ENCODE measurements around the gene PRR23E. TPM values are rescaled to one million over a fixed set of nuclear protein-coding genes. Genes with fewer than 3 reads are reported as not detected.

Gene PRR23E
- polyA plus RNA-seq, 1 of the 3 experiments (the other 2 are of a cell fraction), result not detected

GRCh38 chr3:127170814-127171213 lies 22.1 kb upstream of the PRR23E start:
- peak; percentile 80 for DNase-seq
- H3K4me2 ChIP-seq, result peak overlapping the region; percentile 71
- 0 out of 2 replicates have a peak, but pooled peaks have one; percentile 54 for TF ChIP-seq MAX (IDR thresholded peaks at IDR 0.05; ENCODE audit: low read depth)
- TF ChIP-seq RAD21 (IDR thresholded peaks at IDR 0.05; ENCODE audit: low read length), result peak; percentile 49
- TF ChIP-seq TCF12 (IDR thresholded peaks at IDR 0.05), result peak; percentile 83
- TF ChIP-seq RCOR1 (IDR thresholded peaks at IDR 0.05; ENCODE audit: low read length), result peak; percentile 38; the same call in 1 of the 2 replicates
- no peak for TF ChIP-seq FOXM1 (IDR thresholded peaks at IDR 0.05; ENCODE audit: low read depth)
- TF ChIP-seq ELF1 (IDR thresholded peaks at IDR 0.05), result no peak
- peak; percentile 88 for TF ChIP-seq NFIC (IDR thresholded peaks at IDR 0.05; ENCODE audit: borderline replicate concordance)
- peak; percentile 58 for TF ChIP-seq CHD2 (IDR thresholded peaks at IDR 0.05; ENCODE audit: low read length, partially characterized antibody)
- TF ChIP-seq POLR2AphosphoS5 (IDR thresholded peaks at IDR 0.05; ENCODE audit: low read depth, low read length), result peak; percentile 29; the same call in 1 of the 2 replicates
- peak; percentile 28; the same call in 1 of the 2 replicates for TF ChIP-seq SMC3 (IDR thresholded peaks at IDR 0.05; ENCODE audit: low read depth, low read length)
- TF ChIP-seq JUND (IDR thresholded peaks at IDR 0.05), result no peak; the same call in 1 of the 2 replicates
- TF ChIP-seq MEF2A (IDR thresholded peaks at IDR 0.05; ENCODE audit: borderline replicate concordance, low read depth), result no peak
- peak; percentile 53 to 76; a peak in 2 of 4 replicates for TF ChIP-seq EP300 (IDR thresholded peaks at IDR 0.05; ENCODE audit: borderline replicate concordance in 1 of 2, low read depth in 1 of 2, low read length in 1 of 2)
- peak; percentile 49; the same call in 1 of the 2 replicates for TF ChIP-seq PBX3 (IDR thresholded peaks at IDR 0.05)
- 0 out of 2 replicates have a peak, but pooled peaks have one; percentile 34 for TF ChIP-seq REST (IDR thresholded peaks at IDR 0.05; ENCODE audit: low read depth, low read length)
- peak; percentile 43; the same call in 1 of the 2 replicates for TF ChIP-seq FOSL2 (IDR thresholded peaks at IDR 0.05; ENCODE audit: borderline replicate concordance, low read depth)
- TF ChIP-seq CTCF (IDR thresholded peaks at IDR 0.05), result peak; percentile 41
- TF ChIP-seq TAF1 (IDR thresholded peaks at IDR 0.05; ENCODE audit: borderline replicate concordance, low read depth, low read length), result peak; percentile 28; the same call in 1 of the 2 replicates
- TF ChIP-seq IRF3 (IDR thresholded peaks at IDR 0.05; ENCODE audit: low read depth, low read length), result no peak
- 54% methylated on average over 2 of the region's 7 CpGs for WGBS (ENCODE audit: low lambda C conversion rate)
- peaks cover 10% of the 10 kb centered on the region for H3F3A ChIP-seq (replicated peaks; ENCODE audit: insufficient read depth)
- ChIA-PET POLR2A (interaction anchor here (0.7 to 1.6 kb wide), 2 partner anchors 35 to 134 kb away, joined by 3 to 5 read pairs; no protein-coding TSS in a partner anchor), CTCF (interaction anchor here (0.6 to 5.3 kb wide), 14 partner anchors 10 to 491 kb away, joined by 3 to 30 read pairs (median 4); no protein-coding TSS in a partner anchor)
- H3K9me2 ChIP-seq, result no peaks in the 10 kb centered on the region
- no peaks in the 10 kb centered on the region for H3K79me2 ChIP-seq (ENCODE audit: insufficient read depth)
- no peak overlapping the region for H3K4me3 ChIP-seq (ENCODE audit: low read depth in 2 of 2, low read length in 1 of 2)
- no peak overlapping the region for H2AFZ ChIP-seq (ENCODE audit: low read depth)
- H3K36me3 ChIP-seq (replicated peaks in 1 of 2; ENCODE audit: control insufficient read depth in 1 of 2, insufficient read depth in 2 of 2, low read length in 1 of 2), result no peaks in the 10 kb centered on the region
- no peaks in the 10 kb centered on the region for H3K27me3 ChIP-seq (ENCODE audit: insufficient read depth)
- H3K9ac ChIP-seq, result no peak overlapping the region
- H3K9me3 ChIP-seq, result no peaks in the 10 kb centered on the region
- H4K20me1 ChIP-seq (ENCODE audit: insufficient read depth), result no peaks in the 10 kb centered on the region
- H3K4me1 ChIP-seq (ENCODE audit: control insufficient read depth in 1 of 2, insufficient read depth in 2 of 2, low read depth in 1 of 2, low read length in 1 of 2), result peaks cover 33 to 56% of the 10 kb centered on the region in 2 experiments
- H3K27ac ChIP-seq (ENCODE audit: low read depth in 2 of 2, low read length in 1 of 2), result peak overlapping the region; percentile 95 to 99; a peak in 3 of 4 replicates

All from SK-N-SH (cell line).